Esophagus muscularis mucosa (tissue), 3 donors: ENCODE measurements around the gene ADAMTS3.

ENCODE experiments used
- POLR2AphosphoS5 ChIP-seq, 2 donors: sonication (generic); formaldehyde crosslinking; IDR thresholded peaks; one replicate each; pipeline ENCODE4 v1.6.1; 2017; ENCODE audit warnings: antibody characterized with exemption in 2 of 2
- TF ChIP-seq, protein P1 (sequence below), 3 experiments: fragments of 200-600 bp in 2 of 3; fragments of 450-650 bp in 1 of 3; sonication (generic) in 2 of 3; IDR thresholded peaks; one replicate each; pipeline ENCODE4 v1.5.1; 2017 to 2019; ENCODE audit warnings: antibody characterized with exemption in 3 of 3, mild to moderate bottlenecking in 2 of 3, moderate library complexity in 1 of 3

DNA sequence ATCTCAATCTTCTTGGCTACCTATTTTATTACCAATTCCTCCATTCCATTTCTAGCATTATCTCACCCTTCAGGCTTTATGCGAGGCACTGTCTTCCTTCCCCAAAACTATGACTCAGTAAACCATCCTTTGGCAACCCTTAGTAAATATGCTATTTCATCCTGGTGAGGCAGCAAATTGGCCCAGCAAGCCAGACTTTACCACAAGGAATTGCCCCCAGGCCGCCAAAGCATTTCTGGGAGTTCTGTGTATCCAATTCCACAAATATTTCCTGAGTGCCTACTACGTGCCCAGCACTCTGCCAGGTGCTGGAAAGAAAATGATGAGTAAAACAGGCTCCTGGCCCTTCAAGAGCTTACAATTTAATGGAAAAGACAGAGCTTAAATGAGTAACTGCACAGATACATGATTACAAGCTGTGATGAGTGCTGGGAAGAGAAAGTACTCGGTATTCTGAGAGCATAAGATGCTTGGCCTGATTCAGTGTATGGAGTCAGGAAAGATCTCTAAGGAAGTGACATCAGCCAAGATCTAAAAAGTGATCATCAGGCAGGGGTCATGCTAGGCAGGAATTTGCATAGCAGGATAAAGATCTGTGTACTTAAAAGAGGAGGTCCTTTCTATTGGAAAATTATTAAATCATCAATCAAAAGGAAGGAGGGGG is 193.8 kb downstream of the ADAMTS3 start:
- TF ChIP-seq, protein P1, sequence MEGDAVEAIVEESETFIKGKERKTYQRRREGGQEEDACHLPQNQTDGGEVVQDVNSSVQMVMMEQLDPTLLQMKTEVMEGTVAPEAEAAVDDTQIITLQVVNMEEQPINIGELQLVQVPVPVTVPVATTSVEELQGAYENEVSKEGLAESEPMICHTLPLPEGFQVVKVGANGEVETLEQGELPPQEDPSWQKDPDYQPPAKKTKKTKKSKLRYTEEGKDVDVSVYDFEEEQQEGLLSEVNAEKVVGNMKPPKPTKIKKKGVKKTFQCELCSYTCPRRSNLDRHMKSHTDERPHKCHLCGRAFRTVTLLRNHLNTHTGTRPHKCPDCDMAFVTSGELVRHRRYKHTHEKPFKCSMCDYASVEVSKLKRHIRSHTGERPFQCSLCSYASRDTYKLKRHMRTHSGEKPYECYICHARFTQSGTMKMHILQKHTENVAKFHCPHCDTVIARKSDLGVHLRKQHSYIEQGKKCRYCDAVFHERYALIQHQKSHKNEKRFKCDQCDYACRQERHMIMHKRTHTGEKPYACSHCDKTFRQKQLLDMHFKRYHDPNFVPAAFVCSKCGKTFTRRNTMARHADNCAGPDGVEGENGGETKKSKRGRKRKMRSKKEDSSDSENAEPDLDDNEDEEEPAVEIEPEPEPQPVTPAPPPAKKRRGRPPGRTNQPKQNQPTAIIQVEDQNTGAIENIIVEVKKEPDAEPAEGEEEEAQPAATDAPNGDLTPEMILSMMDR (IDR thresholded peaks at IDR 0.05) = no peak
- no peak for TF ChIP-seq POLR2AphosphoS5 (IDR thresholded peaks at IDR 0.05)
